ENCODE data around the gene CYP19A1.

DNA sequence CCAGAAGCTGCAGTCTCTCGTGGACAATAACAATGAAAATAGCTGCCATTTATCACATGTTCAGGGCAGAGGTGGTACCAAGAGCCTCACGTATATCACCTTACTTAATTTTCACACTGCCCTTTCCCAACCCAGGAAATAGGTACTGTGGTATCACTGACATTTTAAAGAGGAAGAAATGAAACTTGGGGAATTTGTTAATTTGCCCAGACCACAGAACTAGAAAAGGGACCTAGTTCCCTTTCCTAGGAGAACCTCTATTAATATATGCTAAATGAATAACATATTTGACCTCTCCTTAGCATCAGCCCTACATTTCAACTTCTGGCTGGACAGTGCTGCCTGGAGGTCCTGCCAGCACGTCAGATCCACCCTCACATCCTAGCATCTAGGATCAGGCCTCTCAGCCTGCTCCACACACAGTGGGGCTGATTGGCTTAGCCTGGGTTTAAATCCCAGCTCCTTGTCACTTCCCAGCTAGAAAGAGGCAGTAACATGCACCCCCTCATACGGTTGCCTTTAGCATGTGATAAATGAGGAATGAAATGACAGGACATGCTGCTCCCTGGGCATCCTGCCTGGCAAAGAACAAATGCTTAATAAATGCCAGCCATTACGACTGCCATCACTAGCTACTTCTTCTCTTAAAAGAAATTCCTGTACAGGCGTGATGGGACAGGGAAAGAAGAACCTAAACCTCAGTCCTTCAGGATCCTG is 148.6 kb downstream of the CYP19A1 start:
- TF ChIP-seq, protein P1, sequence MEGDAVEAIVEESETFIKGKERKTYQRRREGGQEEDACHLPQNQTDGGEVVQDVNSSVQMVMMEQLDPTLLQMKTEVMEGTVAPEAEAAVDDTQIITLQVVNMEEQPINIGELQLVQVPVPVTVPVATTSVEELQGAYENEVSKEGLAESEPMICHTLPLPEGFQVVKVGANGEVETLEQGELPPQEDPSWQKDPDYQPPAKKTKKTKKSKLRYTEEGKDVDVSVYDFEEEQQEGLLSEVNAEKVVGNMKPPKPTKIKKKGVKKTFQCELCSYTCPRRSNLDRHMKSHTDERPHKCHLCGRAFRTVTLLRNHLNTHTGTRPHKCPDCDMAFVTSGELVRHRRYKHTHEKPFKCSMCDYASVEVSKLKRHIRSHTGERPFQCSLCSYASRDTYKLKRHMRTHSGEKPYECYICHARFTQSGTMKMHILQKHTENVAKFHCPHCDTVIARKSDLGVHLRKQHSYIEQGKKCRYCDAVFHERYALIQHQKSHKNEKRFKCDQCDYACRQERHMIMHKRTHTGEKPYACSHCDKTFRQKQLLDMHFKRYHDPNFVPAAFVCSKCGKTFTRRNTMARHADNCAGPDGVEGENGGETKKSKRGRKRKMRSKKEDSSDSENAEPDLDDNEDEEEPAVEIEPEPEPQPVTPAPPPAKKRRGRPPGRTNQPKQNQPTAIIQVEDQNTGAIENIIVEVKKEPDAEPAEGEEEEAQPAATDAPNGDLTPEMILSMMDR (IDR thresholded peaks at IDR 0.05; ENCODE audit: insufficient read depth, low read length), result no peak
- TF ChIP-seq REST (IDR thresholded peaks at IDR 0.05; ENCODE audit: insufficient replicate concordance, low read depth), result no peak
- TF ChIP-seq POLR2AphosphoS5 (IDR thresholded peaks at IDR 0.05; ENCODE audit: low read depth), result no peak
- TF ChIP-seq GABPA (IDR thresholded peaks at IDR 0.05; ENCODE audit: low read depth), result no peak
- TF ChIP-seq SPI1 (IDR thresholded peaks at IDR 0.05; ENCODE audit: borderline replicate concordance, low read depth), result no peak

Data from HL-60 (cell line).